HG03139 (cell line): Measurements from ENCODE around the gene RECK.
"Not testable (repeated sequence)": the region's sequence is repeated elsewhere in the genome, so short reads cannot be mapped to it uniquely, and the experiment has no call there.

Source experiments
- ATAC-seq: cut with Tn5 transposase; IDR thresholded peaks from one replicate; pipeline ENCODE4 v1.9.1; 2021; ENCODE audit not compliant: unreplicated experiment

The RECK gene

GRCh38 chr9:36152741-36153438 lies 116.2 kb downstream of the RECK start:
- ATAC-seq = no peak

GRCh38 chr9:36153746-36154145 lies 117.0 kb downstream of the RECK start:
- ATAC-seq = no peak

GRCh38 chr9:36154331-36154952 lies 117.7 kb downstream of the RECK start:
- no peak for ATAC-seq

- no peak for ATAC-seq
Measured at GRCh38 chr9:36156116-36156515, 119.4 kb downstream of the RECK start.

GRCh38 chr9:36158122-36158521 lies 121.4 kb downstream of the RECK start:
- ATAC-seq = no peak

GRCh38 chr9:36158917-36159316 lies 122.2 kb downstream of the RECK start:
- ATAC-seq = no peak

- not testable (repeated sequence) for ATAC-seq
Measured at GRCh38 chr9:36159509-36159908, 122.8 kb downstream of the RECK start.

GRCh38 chr9:36160126-36160525 lies 123.4 kb downstream of the RECK start:
- not testable (repeated sequence) for ATAC-seq

- no peak for ATAC-seq
Measured at GRCh38 chr9:36161187-36161586, 124.5 kb downstream of the RECK start.

- no peak for ATAC-seq
Measured at GRCh38 chr9:36162211-36162738, 125.6 kb downstream of the RECK start.

GRCh38 chr9:36163049-36163785 lies 126.5 kb downstream of the RECK start:
- no peak for ATAC-seq

GRCh38 chr9:36163786-36164170 lies 127.1 kb downstream of the RECK start:
- no peak for ATAC-seq

- no peak for ATAC-seq
Measured at GRCh38 chr9:36164372-36164771, 127.7 kb downstream of the RECK start.

GRCh38 chr9:36164989-36165388 lies 128.3 kb downstream of the RECK start:
- no peak for ATAC-seq

- ATAC-seq = no peak
Measured at GRCh38 chr9:36165826-36166167, 129.1 kb downstream of the RECK start.

GRCh38 chr9:36166168-36166927 lies 129.6 kb downstream of the RECK start:
- peak; percentile 84 for ATAC-seq

GRCh38 chr9:36169166-36169565 lies 132.5 kb downstream of the RECK start, which contains the start of gene CCIN:
Gene CCIN (plus strand): TSS chr9:36169388. CDS start chr9:36169503, 115 bp downstream.
- ATAC-seq = no peak

- ATAC-seq = no peak
Measured at GRCh38 chr9:36169708-36170107, 133.0 kb downstream of the RECK start.

GRCh38 chr9:36170531-36170930 lies 133.8 kb downstream of the RECK start:
- ATAC-seq = no peak

GRCh38 chr9:36173861-36174260 lies 137.1 kb downstream of the RECK start:
- ATAC-seq = no peak
